ENCODE measurements around the gene TAS1R2.
"Not testable (repeated sequence)": the region's sequence is repeated elsewhere in the genome, so short reads cannot be mapped to it uniquely, and the experiment has no call there.

The TAS1R2 gene

GRCh38 chr1:18868801-18869424, 9.5 kb upstream of the TAS1R2 start:
- no peak for DNase-seq (ENCODE audit: low spot score)

GRCh38 chr1:18868354-18868753, 8.9 kb upstream of the TAS1R2 start:
- DNase-seq (ENCODE audit: low spot score) = no peak

GRCh38 chr1:18866846-18867245, 7.4 kb upstream of the TAS1R2 start:
- DNase-seq (ENCODE audit: low spot score) = no peak

GRCh38 chr1:18866314-18866713, 6.9 kb upstream of the TAS1R2 start:
- no peak for DNase-seq (ENCODE audit: low spot score)

GRCh38 chr1:18865176-18865575, 5.7 kb upstream of the TAS1R2 start:
- no peak for DNase-seq (ENCODE audit: low spot score)

GRCh38 chr1:18861590-18861989, 2.1 kb upstream of the TAS1R2 start:
- no peak for DNase-seq (ENCODE audit: low spot score)

GRCh38 chr1:18861082-18861481, 1.6 kb upstream of the TAS1R2 start:
- DNase-seq (ENCODE audit: low spot score) = no peak

- DNase-seq (ENCODE audit: low spot score) = no peak
These were observed 1.3 kb downstream of the TAS1R2 start for GRCh38 chr1:18858070-18858688.

GRCh38 chr1:18856435-18856834, 3.0 kb downstream of the TAS1R2 start:
- no peak for DNase-seq (ENCODE audit: low spot score)

- no peak for DNase-seq (ENCODE audit: low spot score)
These were observed 3.9 kb downstream of the TAS1R2 start for GRCh38 chr1:18855573-18855972.

- DNase-seq (ENCODE audit: low spot score) = no peak
These were observed 5.0 kb downstream of the TAS1R2 start for GRCh38 chr1:18854331-18855025.

GRCh38 chr1:18852501-18852900, 7.0 kb downstream of the TAS1R2 start:
- DNase-seq (ENCODE audit: low spot score) = no peak

- no peak for DNase-seq (ENCODE audit: low spot score)
These were observed 10.2 kb downstream of the TAS1R2 start for GRCh38 chr1:18849261-18849711.

GRCh38 chr1:18847723-18848122, 11.7 kb downstream of the TAS1R2 start:
- not testable (repeated sequence) for DNase-seq (ENCODE audit: low spot score)

- DNase-seq (ENCODE audit: low spot score) = no peak
These were observed 19.3 kb downstream of the TAS1R2 start for GRCh38 chr1:18840145-18840544.

GRCh38 chr1:18836654-18837053, 22.8 kb downstream of the TAS1R2 start:
- no peak for DNase-seq (ENCODE audit: low spot score)

- not testable (repeated sequence) for DNase-seq (ENCODE audit: low spot score)
These were observed 27.1 kb downstream of the TAS1R2 start for GRCh38 chr1:18832319-18832718.

- DNase-seq (ENCODE audit: low spot score) = no peak
These were observed 27.8 kb downstream of the TAS1R2 start for GRCh38 chr1:18831656-18832055.

- DNase-seq (ENCODE audit: low spot score) = no peak
These were observed 28.9 kb downstream of the TAS1R2 start for GRCh38 chr1:18830596-18830995.

- no peak for DNase-seq (ENCODE audit: low spot score)
These were observed 29.8 kb downstream of the TAS1R2 start for GRCh38 chr1:18829671-18830070.

- no peak for DNase-seq (ENCODE audit: low spot score)
These were observed 31.2 kb downstream of the TAS1R2 start for GRCh38 chr1:18828224-18828623.

GRCh38 chr1:18823438-18823837, 36.0 kb downstream of the TAS1R2 start:
- no peak for DNase-seq (ENCODE audit: low spot score)
